ENCODE data around the gene GALNT10.

GRCh38 chr5:154466147-154466546 lies 275.6 kb downstream of the GALNT10 start:
- TF ChIP-seq CTCF (conservative IDR thresholded peaks at IDR 0.05; ENCODE audit: low read depth in 2 of 2) = no peak
- TF ChIP-seq REST (IDR thresholded peaks at IDR 0.05; ENCODE audit: unreplicated experiment) = no peak
- no peak for TF ChIP-seq EZH2 (IDR thresholded peaks at IDR 0.05; ENCODE audit: low read depth, unreplicated experiment)
- no peak for TF ChIP-seq NANOG (IDR thresholded peaks at IDR 0.05; ENCODE audit: borderline replicate concordance)
- no peak for TF ChIP-seq POLR2AphosphoS5 (IDR thresholded peaks at IDR 0.05; ENCODE audit: low read depth)
- TF ChIP-seq ZNF331 (CRISPR knock-in tag; IDR thresholded peaks at IDR 0.05; ENCODE audit: low read depth) = no peak

Measured in GM23338 (cell line).